HTR-8/SVneo (cell line): ENCODE results near the gene GSTT2B.
"Not testable (repeated sequence)": the region's sequence is repeated elsewhere in the genome, so short reads cannot be mapped to it uniquely, and the experiment has no call there.

Experiments used
- DNase-seq: peaks from one replicate; pipeline ENCODE4 v3.0.0; 2011; ENCODE audit warnings: low spot score, mixed read lengths; ENCODE audit not compliant: insufficient read length
- FAIRE-seq: peaks from 2 replicates; lab custom pipeline; 2011; peaks lifted over from hg19 to GRCh38; lab: Jason Lieb, UNC

GSTT2B gene

DNA sequence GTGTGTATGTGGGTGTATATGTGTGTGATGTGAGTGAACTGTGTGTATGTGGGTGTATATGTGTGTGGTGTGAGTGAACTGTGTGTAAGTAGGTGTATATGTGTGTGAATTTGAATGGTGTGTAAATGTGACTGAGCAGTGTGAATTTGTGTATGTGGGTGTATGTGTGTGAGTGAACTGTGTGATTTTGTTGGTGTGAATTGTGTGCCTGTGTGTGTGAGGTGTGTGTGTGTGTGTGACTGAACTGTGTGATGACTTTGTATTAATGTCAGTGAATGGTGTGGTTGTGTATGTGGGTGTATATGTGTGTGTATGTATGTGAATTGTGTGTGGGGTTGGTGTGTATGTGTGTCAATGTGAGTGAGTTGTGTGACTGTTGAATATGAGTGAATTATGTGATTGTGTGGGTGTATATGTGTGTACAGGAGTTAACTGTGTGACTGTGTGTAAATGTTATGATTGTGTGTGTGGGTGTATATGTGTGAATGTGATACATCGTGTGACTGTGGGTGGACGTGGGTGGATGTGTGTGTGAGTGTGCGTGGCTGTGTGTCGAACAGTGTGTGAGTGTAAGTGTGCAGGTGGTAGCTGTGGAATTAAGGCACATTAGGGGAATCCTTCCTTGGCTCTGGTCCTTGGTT is 25.7 kb upstream of the GSTT2B start:
- DNase-seq = not testable (repeated sequence)
- FAIRE-seq = peak; percentile 92

DNA sequence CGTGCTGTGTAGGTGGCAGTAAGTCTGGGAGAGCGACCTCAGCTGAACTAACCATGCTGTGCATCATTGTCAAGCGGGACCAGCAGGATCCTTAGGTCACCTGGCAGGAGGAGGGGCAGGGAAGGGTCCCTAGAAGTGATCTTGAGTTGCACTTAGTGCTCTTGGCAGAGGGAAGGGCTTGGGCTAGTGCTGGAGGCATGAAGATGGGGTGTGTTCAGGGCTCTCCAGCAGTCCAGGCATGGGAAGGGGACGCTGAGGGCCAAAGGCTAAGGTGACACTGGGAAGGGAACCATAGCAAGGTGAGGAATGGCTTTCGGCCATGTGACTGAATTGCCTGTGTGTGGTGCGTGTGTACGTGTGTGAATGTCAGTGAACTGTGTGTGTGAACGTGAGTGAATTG is 25.1 kb upstream of the GSTT2B start:
- not testable (repeated sequence) for DNase-seq, FAIRE-seq

DNA sequence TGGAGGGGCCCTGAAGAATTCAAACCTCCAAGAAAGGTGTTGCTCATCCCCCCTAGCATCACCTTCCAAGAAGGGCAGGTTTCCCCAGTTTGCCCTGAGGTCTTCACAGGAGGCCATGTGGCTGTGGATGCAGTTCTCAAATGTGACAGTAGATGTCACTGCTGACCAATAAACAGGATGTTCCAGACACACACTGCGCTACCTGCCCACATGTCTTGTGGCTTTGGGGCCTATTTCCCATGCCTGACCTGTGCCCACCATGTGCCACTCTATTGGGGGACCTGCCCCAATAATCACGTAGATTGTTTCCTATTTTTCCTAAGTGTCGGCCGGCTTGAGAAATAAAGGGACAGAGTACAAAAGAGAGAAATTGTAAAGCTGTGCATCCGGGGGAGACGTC is 23.4 kb upstream of the GSTT2B start:
- no peak for DNase-seq

DNA sequence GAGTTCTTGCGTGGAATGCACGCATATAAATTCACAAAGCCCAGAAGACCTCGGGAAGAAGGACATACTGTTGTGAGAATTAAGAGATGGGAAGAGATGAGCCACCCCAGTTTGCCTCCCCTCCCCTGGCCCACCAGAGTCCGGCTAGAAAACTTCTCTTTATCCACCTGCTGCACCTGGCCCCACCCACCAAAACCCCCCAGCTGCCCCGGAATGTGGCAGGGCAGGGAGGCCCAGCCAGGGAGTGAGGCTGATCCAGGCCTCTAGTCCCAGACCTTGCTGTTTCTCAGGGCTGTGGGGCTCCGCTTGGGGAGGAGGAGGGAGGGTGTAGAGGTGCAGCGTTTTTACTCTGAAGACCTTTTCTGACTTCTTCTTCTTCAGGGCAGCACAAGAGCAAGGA is 19.6 kb upstream of the GSTT2B start:
- DNase-seq, FAIRE-seq: not testable (repeated sequence)

More for the DNA sequence above, 23.4 kb upstream of the GSTT2B start:
- FAIRE-seq = no peak

DNA sequence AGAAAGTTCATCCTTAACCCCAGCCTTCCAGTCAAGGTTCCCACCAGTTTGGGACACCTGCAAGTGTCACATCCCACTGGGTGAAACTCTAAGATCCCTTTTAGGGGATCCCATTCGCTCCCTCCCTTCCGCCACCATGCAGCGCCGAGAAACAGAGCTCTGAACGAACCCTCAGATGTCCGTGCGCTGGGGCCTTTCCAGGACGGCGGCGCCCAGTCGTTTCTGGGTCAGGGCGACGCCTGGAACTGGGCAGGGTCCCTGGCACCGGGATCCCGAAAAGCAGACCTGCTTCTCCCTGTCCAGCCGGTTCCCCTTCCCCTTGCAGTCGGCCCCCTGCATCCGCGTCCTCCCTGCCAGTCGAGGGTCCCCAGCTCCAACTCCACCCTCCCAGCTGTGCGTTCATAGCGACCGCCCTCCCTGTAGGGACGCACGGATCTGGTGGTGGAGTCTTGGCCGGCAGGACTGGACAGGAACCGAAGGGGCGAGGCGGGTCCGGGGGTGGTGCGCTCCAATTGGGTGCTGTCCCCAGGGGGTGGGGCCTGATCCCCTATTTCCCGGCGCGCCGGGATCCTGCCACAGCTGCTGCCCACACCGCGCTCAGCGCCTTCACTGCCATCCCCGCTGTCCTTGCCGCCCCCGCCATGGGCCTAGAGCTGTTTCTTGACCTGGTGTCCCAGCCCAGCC is 18.7 kb upstream of the GSTT2B start, which contains the start of gene GSTT2:
Gene GSTT2, plus strand, starts transcription at position 578 of the 684 bp plus-strand sequence.
- FAIRE-seq = peak; percentile 93
- DNase-seq = not testable (repeated sequence)

DNA sequence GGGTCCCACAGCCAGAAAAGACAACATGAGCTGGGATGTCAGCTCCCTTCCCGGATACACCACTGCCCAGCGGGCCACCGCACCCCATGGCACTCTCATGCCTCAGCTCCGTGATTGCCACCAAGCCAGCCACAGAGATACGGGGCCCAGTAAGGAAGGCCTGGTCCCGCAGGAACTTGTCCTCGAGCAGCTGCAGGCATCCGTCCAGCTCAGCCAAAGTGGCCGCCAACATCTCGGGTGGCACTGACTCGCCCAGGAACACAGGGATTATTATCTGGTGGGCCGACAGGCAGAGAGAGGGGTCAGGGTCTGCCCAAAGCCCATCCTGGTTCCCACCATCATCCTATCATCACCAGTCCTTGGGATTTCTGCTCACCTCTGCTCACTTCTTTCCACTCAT is 16.3 kb upstream of the GSTT2B start:
- FAIRE-seq, DNase-seq: not testable (repeated sequence)

DNA sequence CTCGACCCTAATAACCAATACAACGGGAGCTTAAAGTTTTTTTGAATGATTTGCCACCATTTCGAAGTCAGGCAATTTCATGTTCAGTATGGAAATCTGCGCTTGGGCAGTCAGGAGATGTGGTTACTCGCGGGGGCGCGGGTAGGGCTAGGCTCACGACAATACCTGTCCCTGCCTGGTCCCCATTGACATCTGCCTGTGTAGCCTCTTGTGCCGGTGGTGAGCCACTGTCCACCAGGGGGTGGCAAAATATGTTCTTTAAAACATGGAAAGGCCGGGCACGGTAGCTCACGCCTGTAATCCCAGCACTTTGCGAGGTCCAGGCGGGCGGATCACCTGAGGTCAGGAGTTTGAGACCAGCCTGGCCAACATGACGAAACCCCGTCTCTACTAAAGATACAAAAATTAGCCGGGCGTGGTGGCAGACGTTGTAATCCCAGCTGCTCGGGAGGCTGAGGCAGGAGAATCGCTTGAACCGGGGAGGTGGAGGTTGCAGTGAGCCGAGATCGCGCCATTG is 13.9 kb upstream of the GSTT2B start:
- not testable (repeated sequence) for DNase-seq, FAIRE-seq

DNA sequence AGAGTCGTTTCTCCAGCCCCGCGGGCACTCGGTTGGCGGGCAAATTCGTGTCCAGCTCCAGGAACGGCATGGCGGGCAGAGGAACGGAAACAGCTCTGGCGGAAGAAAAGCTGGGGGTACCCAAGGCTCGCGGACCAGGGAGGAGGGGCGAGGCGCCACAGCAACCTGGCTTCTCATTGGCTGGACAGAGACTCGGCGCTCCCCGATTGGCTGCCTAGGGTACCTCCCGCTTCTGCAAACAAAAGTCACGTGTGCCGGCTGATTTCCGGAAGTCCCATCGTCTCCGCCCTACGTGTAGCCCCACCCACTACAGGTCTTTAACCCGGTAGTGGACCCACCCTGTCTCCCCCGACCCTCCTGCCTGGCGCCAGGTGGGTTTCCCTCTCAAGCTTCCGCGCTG is 13.3 kb upstream of the GSTT2B start, which contains the start of gene DDT:
Gene DDT, minus strand, starts transcription at position 97 of the 400 bp plus-strand sequence. Its CDS starts 27 bp downstream, at position 70.
- FAIRE-seq = peak; percentile 81
- not testable (repeated sequence) for DNase-seq

DNA sequence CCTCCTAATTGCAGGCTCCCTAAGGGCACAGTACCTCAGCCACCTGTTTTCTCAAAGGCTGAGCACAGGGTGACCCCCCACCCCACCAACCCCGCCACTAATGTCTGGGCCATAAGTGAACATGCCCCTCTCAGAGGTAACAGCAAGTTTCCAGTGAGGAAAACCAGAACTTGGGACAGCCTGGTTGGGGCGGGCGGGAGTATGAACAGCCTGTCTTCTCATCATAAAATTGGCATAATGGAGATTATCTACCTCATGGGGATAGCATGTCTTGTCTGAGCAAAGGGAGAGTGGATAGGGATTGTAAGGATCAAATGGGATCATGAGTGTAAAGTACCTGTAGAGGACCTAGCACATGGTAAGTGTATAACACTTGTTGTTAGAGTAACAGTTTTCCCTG is 10.9 kb upstream of the GSTT2B start:
- not testable (repeated sequence) for DNase-seq, FAIRE-seq

DNA sequence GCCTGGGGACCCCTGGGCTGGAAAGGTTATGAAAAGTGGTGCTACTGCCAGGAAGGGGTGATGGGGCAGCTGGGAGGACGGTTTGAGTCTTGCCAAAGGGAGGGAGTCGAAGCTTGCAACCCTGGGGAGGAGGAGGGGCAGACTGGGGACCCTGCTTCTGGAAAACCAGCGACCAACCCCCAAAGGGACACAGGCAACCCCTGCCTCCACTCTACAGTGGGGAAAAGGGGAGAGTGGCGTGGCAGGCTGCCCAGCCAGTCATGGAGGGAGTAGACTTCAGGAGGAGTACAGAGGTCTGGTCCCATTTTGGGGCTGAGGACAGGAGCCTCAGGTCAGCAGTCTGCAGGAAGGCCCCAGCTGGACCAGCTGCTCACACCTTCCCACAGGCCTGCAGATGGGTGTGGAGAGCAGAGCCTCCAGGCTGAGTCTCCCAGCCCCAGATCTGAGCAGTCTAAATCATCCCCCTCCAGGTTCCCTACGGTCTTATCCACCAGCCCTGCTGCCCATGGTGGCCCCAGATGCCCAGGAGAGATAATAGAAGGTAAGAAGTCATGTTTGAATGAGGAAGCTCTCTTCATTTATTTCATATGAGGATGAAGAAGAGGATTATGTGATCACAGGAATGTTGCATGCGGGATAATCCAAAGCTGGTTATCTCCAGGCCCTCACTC is 10.0 kb upstream of the GSTT2B start:
- DNase-seq (no peak), FAIRE-seq (no peak)

DNA sequence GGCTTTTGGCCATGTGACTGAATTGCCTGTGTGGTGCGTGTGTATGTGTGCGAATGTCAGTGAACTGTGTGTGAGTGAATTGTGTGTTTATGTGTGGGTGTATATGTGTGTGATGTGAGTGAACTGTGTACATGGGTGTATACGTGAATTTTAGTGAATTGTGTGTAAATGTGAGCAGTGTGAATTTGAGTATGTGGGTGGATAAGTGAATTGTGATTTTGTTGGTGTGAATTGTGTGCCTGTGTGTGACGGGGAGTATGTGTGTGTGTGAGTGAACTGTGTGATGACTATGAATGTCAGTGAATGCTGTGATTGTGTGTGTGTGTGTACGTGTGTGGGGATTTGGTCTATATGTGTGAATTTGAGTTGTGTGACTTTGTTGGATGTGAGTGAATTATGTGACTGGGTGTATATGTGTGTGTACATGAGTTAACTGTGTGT is 9.2 kb upstream of the GSTT2B start:
- no peak for FAIRE-seq
- DNase-seq = no peak

DNA sequence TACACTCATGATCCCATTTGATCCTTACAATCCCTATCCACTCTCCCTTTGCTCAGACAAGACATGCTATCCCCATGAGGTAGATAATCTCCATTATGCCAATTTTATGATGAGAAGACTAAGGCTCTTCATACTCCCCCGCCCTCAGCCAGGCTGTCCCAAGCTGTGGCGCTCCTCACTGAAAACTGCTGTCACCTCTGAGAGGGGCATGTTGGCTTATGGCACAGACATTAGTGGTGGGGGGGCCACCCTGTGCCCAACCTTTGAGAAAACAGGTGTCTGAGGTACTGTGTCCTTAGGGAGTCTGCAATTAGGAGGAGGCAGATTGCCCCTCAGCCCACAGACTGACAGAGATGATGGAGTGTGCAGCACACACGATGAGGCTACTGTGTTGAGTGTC is 8.1 kb upstream of the GSTT2B start:
- FAIRE-seq = no peak
- no peak for DNase-seq

DNA sequence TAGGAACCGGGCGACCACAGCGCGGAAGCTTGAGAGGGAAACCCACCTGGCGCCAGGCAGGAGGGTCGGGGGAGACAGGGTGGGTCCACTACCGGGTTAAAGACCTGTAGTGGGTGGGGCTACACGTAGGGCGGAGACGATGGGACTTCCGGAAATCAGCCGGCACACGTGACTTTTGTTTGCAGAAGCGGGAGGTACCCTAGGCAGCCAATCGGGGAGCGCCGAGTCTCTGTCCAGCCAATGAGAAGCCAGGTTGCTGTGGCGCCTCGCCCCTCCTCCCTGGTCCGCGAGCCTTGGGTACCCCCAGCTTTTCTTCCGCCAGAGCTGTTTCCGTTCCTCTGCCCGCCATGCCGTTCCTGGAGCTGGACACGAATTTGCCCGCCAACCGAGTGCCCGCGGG is 5.6 kb upstream of the GSTT2B start, which contains the start of gene DDTL:
Gene DDTL, plus strand, starts transcription at position 321 of the 400 bp plus-strand sequence. Its CDS starts 27 bp downstream, at position 348.
- peak; percentile 94 for FAIRE-seq
- DNase-seq = not testable (repeated sequence)

DNA sequence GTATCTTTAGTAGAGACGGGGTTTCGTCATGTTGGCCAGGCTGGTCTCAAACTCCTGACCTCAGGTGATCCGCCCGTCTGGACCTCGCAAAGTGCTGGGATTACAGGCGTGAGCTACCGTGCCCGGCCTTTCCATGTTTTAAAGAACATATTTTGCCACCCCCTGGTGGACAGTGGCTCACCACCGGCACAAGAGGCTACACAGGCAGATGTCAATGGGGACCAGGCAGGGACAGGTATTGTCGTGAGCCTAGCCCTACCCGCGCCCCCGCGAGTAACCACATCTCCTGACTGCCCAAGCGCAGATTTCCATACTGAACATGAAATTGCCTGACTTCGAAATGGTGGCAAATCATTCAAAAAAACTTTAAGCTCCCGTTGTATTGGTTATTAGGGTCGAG is 5.1 kb upstream of the GSTT2B start:
- not testable (repeated sequence) for DNase-seq
- FAIRE-seq = peak; percentile 64

DNA sequence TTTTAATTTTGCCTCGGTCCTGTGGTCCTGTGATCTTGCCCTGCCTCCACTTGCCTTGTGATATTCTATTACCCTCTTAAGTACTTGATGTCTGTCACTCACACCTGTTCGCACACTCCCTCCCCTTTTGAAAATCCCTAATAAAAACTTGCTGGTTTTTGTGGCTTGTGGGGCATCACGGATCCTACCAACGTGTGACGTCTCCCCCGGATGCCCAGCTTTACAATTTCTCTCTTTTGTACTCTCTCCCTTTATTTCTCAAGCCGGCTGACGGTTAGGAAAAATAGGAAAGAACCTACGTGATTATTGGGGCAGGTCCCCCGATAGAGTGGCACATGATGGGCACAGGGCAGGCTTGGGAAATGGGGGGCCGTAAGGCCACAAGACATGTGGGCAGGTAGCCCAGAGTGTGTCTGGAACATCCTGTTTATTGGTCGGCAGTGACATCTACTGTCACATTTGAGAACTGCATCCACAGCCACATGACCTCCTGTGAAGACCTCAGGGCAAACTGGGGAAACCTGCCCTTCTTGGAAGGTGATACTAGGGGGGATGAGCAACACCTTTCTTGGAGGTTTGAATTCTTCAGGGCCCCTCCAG is 4.6 kb downstream of the GSTT2B start:
- DNase-seq (peak; percentile 28), FAIRE-seq (peak; percentile 87)

DNA sequence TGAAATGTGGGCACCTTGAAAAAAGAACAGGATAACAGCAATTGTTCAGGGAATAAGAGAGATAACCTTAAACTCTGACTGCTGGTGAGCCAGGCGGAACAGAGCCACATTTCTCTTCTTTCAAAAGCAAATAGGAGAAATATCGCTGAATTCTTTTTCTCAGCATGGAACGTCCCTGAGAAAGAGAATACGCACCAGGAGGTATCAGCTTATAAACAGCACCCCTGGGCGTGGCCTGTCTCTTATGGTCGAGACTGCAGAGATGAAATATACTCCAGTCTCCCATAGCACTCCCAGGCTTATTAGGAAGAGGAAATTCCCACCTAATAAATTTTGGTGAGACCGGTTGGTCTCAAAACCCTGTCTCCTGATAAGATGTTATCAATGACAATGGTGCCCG is 5.1 kb downstream of the GSTT2B start:
- FAIRE-seq, DNase-seq: not testable (repeated sequence)

DNA sequence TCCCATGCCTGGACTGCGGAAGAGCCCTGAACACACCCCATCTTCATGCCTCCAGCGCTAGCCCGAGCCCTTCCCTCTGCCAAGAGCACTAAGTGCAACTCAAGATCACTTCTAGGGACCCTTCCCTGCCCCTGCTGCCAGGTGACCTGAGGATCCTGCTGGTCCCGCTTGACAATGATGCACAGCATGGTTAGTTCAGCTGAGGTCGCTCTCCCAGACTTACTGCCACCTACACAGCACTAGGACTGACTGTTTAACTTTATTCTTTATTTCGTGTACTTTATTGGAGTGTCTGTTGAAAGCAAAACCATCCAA is 6.0 kb downstream of the GSTT2B start:
- DNase-seq, FAIRE-seq: not testable (repeated sequence)

DNA sequence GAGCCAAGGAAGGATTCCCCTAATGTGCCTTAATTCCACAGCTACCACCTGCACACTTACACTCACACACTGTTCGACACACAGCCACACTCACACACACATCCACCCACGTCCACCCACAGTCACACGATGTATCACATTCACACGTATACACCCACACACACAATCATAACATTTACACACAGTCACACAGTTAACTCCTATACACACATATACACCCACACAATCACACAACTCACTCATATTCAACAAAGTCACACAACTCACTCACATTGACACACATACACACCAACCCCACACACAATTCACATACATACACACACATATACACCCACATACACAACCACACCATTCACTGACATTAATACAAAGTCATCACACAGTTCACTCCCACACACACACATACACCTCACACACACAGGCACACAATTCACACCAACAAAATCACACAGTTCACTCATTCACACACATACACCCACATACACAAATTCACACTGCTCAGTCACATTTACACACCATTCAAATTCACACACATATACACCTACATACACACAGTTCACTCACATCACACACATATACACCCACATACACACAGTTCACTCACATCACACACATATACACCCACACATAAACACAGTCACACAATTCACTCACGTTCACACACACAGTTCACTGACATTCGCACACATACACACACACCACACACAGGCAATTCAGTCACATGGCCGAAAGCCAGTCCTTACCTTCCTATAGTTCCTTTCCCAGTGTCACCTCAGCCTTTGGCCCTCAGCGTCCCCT is 6.6 kb downstream of the GSTT2B start:
- peak; percentile 65 for FAIRE-seq
- DNase-seq = not testable (repeated sequence)

DNA sequence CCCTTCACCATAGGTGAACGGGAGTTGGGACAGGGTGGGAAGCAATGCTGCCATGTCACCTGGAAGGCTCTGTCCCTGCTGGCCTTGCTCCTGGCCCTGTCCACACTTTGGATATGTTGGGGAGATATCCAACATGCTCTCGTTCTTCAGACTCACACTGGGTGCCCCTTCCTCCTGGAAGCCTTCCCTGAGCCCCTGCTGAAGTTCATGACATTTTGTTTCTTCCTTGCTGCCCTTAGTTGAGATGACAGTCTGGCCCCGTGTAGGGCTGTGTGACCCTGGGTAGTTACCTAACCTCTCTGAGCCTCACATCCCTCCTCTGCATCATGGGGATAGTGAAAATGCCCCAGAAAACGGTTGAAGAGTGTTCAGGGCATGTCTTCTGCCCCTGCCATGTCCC is 7.5 kb downstream of the GSTT2B start:
- FAIRE-seq, DNase-seq: not testable (repeated sequence)
